Astrocyte (in vitro differentiated cells and primary cell): ENCODE results near the gene HOPX.

Experiments
- CTCF ChIP-seq: IDR thresholded peaks from 2 replicates; pipeline ENCODE4 v1.5.1; 2011; ENCODE audit warnings: low read depth, mild to moderate bottlenecking, inconsistent platforms, low read length, moderate library complexity; ENCODE audit not compliant: insufficient read depth
- EZH2 ChIP-seq: IDR thresholded peaks from 2 replicates; pipeline ENCODE4 v1.6.1; 2012; ENCODE audit warnings: mild to moderate bottlenecking, low read length, inconsistent platforms; ENCODE audit not compliant: insufficient read depth

GRCh38 chr4:56730097-56730496 is 49.0 kb upstream of the HOPX start:
- TF ChIP-seq CTCF (no peak), EZH2 (no peak)
